Measurements from ENCODE around the gene RGS7. TPM values are rescaled to one million over a fixed set of nuclear protein-coding genes. Genes with fewer than 3 reads are reported as not detected.
A peak's percentile ranks its signal among the peaks of the same experiment; 100 is the strongest.

RGS7 gene
- total RNA-seq, 1 experiment from 2014 or later, result 1.5 TPM

GRCh38 chr1:240743705-240744104 is 613.3 kb downstream of the RGS7 start:
- Mint-ChIP-seq H3K4me3 (no peak overlapping the region), H3K4me1 (peaks cover 10% of the 10 kb centered on the region in 2 experiments), H3K9me3 (no peaks in the 10 kb centered on the region), H3K27ac (peak overlapping the region in 1 of 3 experiments; percentile 65; a peak in 1 of 7 replicates), H3K27me3 (ENCODE audit: low read depth) (no peaks in the 10 kb centered on the region), H3K36me3 (ENCODE audit: insufficient read depth in 1 of 3, low read depth in 3 of 3) (no peaks in the 10 kb centered on the region; a peak in 1 of 7 replicates)
- Histone ChIP-seq H2BK120ac (ENCODE audit: low read depth, low read length, poor library complexity, severe bottlenecking) (no peak overlapping the region), H3K4me2 (ENCODE audit: insufficient read depth, insufficient read length, low read length) (no peak overlapping the region), H3K9me3 (ENCODE audit: control insufficient read depth, low read depth, low read length) (no peaks in the 10 kb centered on the region), H2BK15ac (ENCODE audit: low read depth, low read length) (no peak overlapping the region), H3K79me2 (ENCODE audit: insufficient read depth, low read length) (no peaks in the 10 kb centered on the region), H2BK5ac (ENCODE audit: insufficient read length, low read length) (no peak overlapping the region), H3K27me3 (ENCODE audit: insufficient read depth, low read length) (no peaks in the 10 kb centered on the region), H3K79me1 (ENCODE audit: insufficient read depth, low read depth, low read length, poor library complexity, severe bottlenecking) (no peaks in the 10 kb centered on the region), H3K9ac (ENCODE audit: extremely low read depth, insufficient read length, low read length) (no peak overlapping the region), H2BK20ac (ENCODE audit: low read depth, low read length, poor library complexity, severe bottlenecking) (no peak overlapping the region), H3K4ac (ENCODE audit: low read depth, low read length) (no peak overlapping the region), H3K18ac (ENCODE audit: insufficient read length, low read depth, low read length) (no peak overlapping the region), H3K56ac (ENCODE audit: insufficient read length, low read depth, low read length) (no peak overlapping the region), H3K27ac (ENCODE audit: insufficient read length, low read depth, low read length) (no peak overlapping the region), H4K8ac (replicated peaks; ENCODE audit: insufficient read length, low read depth, low read length) (no peak overlapping the region), H4K20me1 (ENCODE audit: control insufficient read depth, insufficient read depth, insufficient read length) (no peaks in the 10 kb centered on the region), H3K14ac (ENCODE audit: insufficient read depth, low read length) (no peak overlapping the region), H2AFZ (ENCODE audit: low read length) (no peak overlapping the region), H4K91ac (ENCODE audit: insufficient read length, low read depth, low read length) (no peak overlapping the region), H4K5ac (ENCODE audit: insufficient read length, low read depth, low read length) (no peak overlapping the region), H2AK5ac (ENCODE audit: insufficient read length, low read length) (no peak overlapping the region), H3K4me1 (ENCODE audit: insufficient read depth, low read length) (no peaks in the 10 kb centered on the region), H2BK12ac (ENCODE audit: insufficient read length, low read depth, low read length) (no peak overlapping the region), H3K23ac (ENCODE audit: insufficient read length, low read depth, low read length) (no peak overlapping the region), H3T11ph (ENCODE audit: low read length) (no peak overlapping the region), H3K23me2 (ENCODE audit: insufficient read length, low read depth, low read length, poor library complexity, severe bottlenecking) (no peaks in the 10 kb centered on the region)
- no peak for DNase-seq
- no CpG with 5 or more reads among the region's 2 CpGs for WGBS (ENCODE audit: extremely low coverage, insufficient read length, low lambda C conversion rate)
- no peak for TF ChIP-seq CTCF (conservative IDR thresholded peaks at IDR 0.05)
